Peyer's patch (tissue), 4 donors: Measurements from ENCODE around the gene RPA3. TPM values are rescaled to one million over a fixed set of nuclear protein-coding genes. Genes with fewer than 3 reads are reported as not detected.

ENCODE experiments used
- DNase-seq, 3 donors: peaks; one replicate each; pipeline ENCODE4 v3.0.0-alpha.2; 2017 to 2019
- H3K27ac ChIP-seq, 4 donors: fragments of 200-600 bp; sonication (generic); one replicate each; pipeline ENCODE4 v1.5.1; 2016 to 2019
- H3K27me3 ChIP-seq, 2 donors: fragments of 200-600 bp; sonication (generic); one replicate each; pipeline ENCODE4 v1.5.1; 2019
- H3K36me3 ChIP-seq, 3 donors: fragments of 200-600 bp; sonication (generic); one replicate each; pipeline ENCODE4 v1.5.1; 2016 to 2019
- H3K4me1 ChIP-seq, 4 donors: fragments of 200-600 bp; sonication (generic); one replicate each; pipeline ENCODE4 v1.5.1; 2016 to 2019
- H3K4me3 ChIP-seq, 4 donors: fragments of 200-600 bp; sonication (generic); 1 replicate in 3 of 4; 2 replicates in 1 of 4; pipeline ENCODE4 v1.5.1; 2016 to 2019; ENCODE audit warnings: mild to moderate bottlenecking in 1 of 4
- H3K9me3 ChIP-seq, 4 donors: fragments of 200-600 bp; sonication (generic); one replicate each; pipeline ENCODE4 v1.5.1; 2016 to 2019; ENCODE audit warnings: mild to moderate bottlenecking in 1 of 4
- CTCF ChIP-seq, 6 experiments: fragments of 450-650 bp in 4 of 6; fragments of 200-600 bp in 2 of 6; sonication (generic) in 1 of 6; IDR thresholded peaks; one replicate each; pipeline ENCODE4 v1.5.1; 2017 to 2019; ENCODE audit warnings: antibody characterized with exemption in 6 of 6, mild to moderate bottlenecking in 3 of 6, moderate library complexity in 1 of 6
- POLR2A ChIP-seq, 2 donors: fragments of 450-650 bp; IDR thresholded peaks; one replicate each; pipeline ENCODE4 v1.5.1; 2017; ENCODE audit warnings: antibody characterized with exemption in 2 of 2, mild to moderate bottlenecking in 2 of 2, moderate library complexity in 2 of 2
- total RNA-seq, 4 donors: library from RNA; depleted of rRNA; stranded (reverse); fragments of >200 nt; gene quantifications; one replicate each; pipeline ENCODE4 v1.1.0, GENCODE V29; 2016

Gene RPA3
- total RNA-seq, 4 donors from 2014 or later: 11.3 to 23.6 (median 19.4) TPM

- TF ChIP-seq POLR2A (IDR thresholded peaks at IDR 0.05) (no peak), CTCF (IDR thresholded peaks at IDR 0.05) (no peak)
- no peak for DNase-seq
- Histone ChIP-seq H3K9me3 (no peaks in the 10 kb centered on the region), H3K27me3 (no peaks in the 10 kb centered on the region), H3K36me3 (peaks cover 0 to 1% (median 0%) of the 10 kb centered on the region in 3 donors), H3K27ac (no peak overlapping the region), H3K4me3 (no peak overlapping the region), H3K4me1 (no peaks in the 10 kb centered on the region)
Measured at GRCh38 chr7:7614018-7614741, 104.2 kb downstream of the RPA3 start.

GRCh38 chr7:7613210-7613609 is 105.2 kb downstream of the RPA3 start:
- no peak for DNase-seq
- Histone ChIP-seq H3K9me3 (no peaks in the 10 kb centered on the region), H3K27ac (no peak overlapping the region), H3K36me3 (peaks cover 0 to 5% (median 0%) of the 10 kb centered on the region in 3 donors), H3K4me3 (no peak overlapping the region), H3K4me1 (no peaks in the 10 kb centered on the region), H3K27me3 (no peaks in the 10 kb centered on the region)
- TF ChIP-seq POLR2A (IDR thresholded peaks at IDR 0.05) (no peak), CTCF (IDR thresholded peaks at IDR 0.05) (no peak)

- peaks cover 0 to 12% (median 0%) of the 10 kb centered on the region in 3 donors for H3K36me3 ChIP-seq
- TF ChIP-seq POLR2A (IDR thresholded peaks at IDR 0.05): no peak
- no peak for TF ChIP-seq CTCF (IDR thresholded peaks at IDR 0.05)
- DNase-seq: no peak
- H3K27me3 ChIP-seq: no peaks in the 10 kb centered on the region
- no peaks in the 10 kb centered on the region for H3K4me1 ChIP-seq
- H3K27ac ChIP-seq: no peak overlapping the region
- no peaks in the 10 kb centered on the region for H3K9me3 ChIP-seq
- no peak overlapping the region for H3K4me3 ChIP-seq
Measured at GRCh38 chr7:7612519-7612918, 105.9 kb downstream of the RPA3 start.

GRCh38 chr7:7609330-7609729 is 109.1 kb downstream of the RPA3 start:
- no peaks in the 10 kb centered on the region for H3K4me1 ChIP-seq
- H3K4me3 ChIP-seq: no peak overlapping the region
- TF ChIP-seq POLR2A (IDR thresholded peaks at IDR 0.05): no peak
- TF ChIP-seq CTCF (IDR thresholded peaks at IDR 0.05): no peak
- no peaks in the 10 kb centered on the region for H3K9me3 ChIP-seq
- H3K27ac ChIP-seq: no peak overlapping the region
- no peak for DNase-seq
- H3K27me3 ChIP-seq: no peaks in the 10 kb centered on the region
- peaks cover 0 to 26% (median 0%) of the 10 kb centered on the region in 3 donors for H3K36me3 ChIP-seq

- H3K9me3 ChIP-seq: no peaks in the 10 kb centered on the region
Measured at GRCh38 chr7:7607010-7607409, 111.4 kb downstream of the RPA3 start.

More at GRCh38 chr7:7607010-7607409, 111.4 kb downstream of the RPA3 start:
- no peak overlapping the region for H3K27ac ChIP-seq
- TF ChIP-seq POLR2A (IDR thresholded peaks at IDR 0.05) (no peak), CTCF (IDR thresholded peaks at IDR 0.05) (no peak)
- H3K36me3 ChIP-seq: peaks cover 0 to 26% (median 0%) of the 10 kb centered on the region in 3 donors
- H3K27me3 ChIP-seq: no peaks in the 10 kb centered on the region
- no peaks in the 10 kb centered on the region for H3K4me1 ChIP-seq
- DNase-seq: no peak
- no peak overlapping the region for H3K4me3 ChIP-seq
